H9 (cell line): Measurements from ENCODE around the gene MYO1D. TPM values are rescaled to one million over a fixed set of nuclear protein-coding genes. Genes with fewer than 3 reads are reported as not detected.

Experiments
- DNase-seq: peaks from one replicate; pipeline ENCODE4 v3.0.0-alpha.2; 2017
- H2AFZ ChIP-seq: one replicate; pipeline ENCODE4 v1.6.1; 2013; ENCODE audit warnings: mild to moderate bottlenecking, low read length, control low read depth, moderate library complexity
- H2AK5ac ChIP-seq: 2 replicates; pipeline ENCODE4 v1.6.1; 2013; ENCODE audit warnings: low read length, control low read depth, mixed read lengths; ENCODE audit not compliant: insufficient read length
- H2BK120ac ChIP-seq: one replicate; pipeline ENCODE4 v1.6.1; 2013; ENCODE audit warnings: low read depth, mild to moderate bottlenecking, low read length, control low read depth, inconsistent platforms; ENCODE audit not compliant: poor library complexity, severe bottlenecking
- H2BK12ac ChIP-seq: 2 replicates; pipeline ENCODE4 v1.6.1; 2013; ENCODE audit warnings: low read length, control low read depth, mixed read lengths, low read depth; ENCODE audit not compliant: insufficient read length
- H2BK15ac ChIP-seq: 2 replicates; pipeline ENCODE4 v1.6.1; 2013; ENCODE audit warnings: low read depth, low read length, control low read depth
- H2BK20ac ChIP-seq: one replicate; pipeline ENCODE4 v1.6.1; 2013; ENCODE audit warnings: low read depth, mild to moderate bottlenecking, low read length, control low read depth, inconsistent platforms; ENCODE audit not compliant: poor library complexity, severe bottlenecking
- H2BK5ac ChIP-seq: 2 replicates; pipeline ENCODE4 v1.6.1; 2013; ENCODE audit warnings: low read length, control low read depth, mixed read lengths; ENCODE audit not compliant: insufficient read length
- H3K14ac ChIP-seq: 2 replicates; pipeline ENCODE4 v1.6.1; 2013; ENCODE audit warnings: low read length, control low read depth; ENCODE audit not compliant: insufficient read depth
- H3K18ac ChIP-seq: 2 replicates; pipeline ENCODE4 v1.6.1; 2013; ENCODE audit warnings: low read depth, mild to moderate bottlenecking, mixed read lengths, low read length, control low read depth; ENCODE audit not compliant: insufficient read length
- H3K23ac ChIP-seq: 2 replicates; pipeline ENCODE4 v1.6.1; 2013; ENCODE audit warnings: low read length, control low read depth, mixed read lengths, low read depth; ENCODE audit not compliant: insufficient read length
- H3K23me2 ChIP-seq: 2 replicates; pipeline ENCODE4 v1.6.1; 2013; ENCODE audit warnings: low read depth, mild to moderate bottlenecking, mixed read lengths, low read length, control low read depth; ENCODE audit not compliant: insufficient read length, poor library complexity, severe bottlenecking
- H3K27ac ChIP-seq: 2 replicates; pipeline ENCODE4 v1.5.1; 2013; ENCODE audit warnings: low read length, control low read depth, mixed read lengths, low read depth; ENCODE audit not compliant: insufficient read length
- H3K27me3 ChIP-seq: 2 replicates; pipeline ENCODE4 v1.6.1; 2013; ENCODE audit warnings: low read length, control low read depth, inconsistent platforms; ENCODE audit not compliant: insufficient read depth
- H3K4ac ChIP-seq: 2 replicates; pipeline ENCODE4 v1.6.1; 2013; ENCODE audit warnings: low read depth, mild to moderate bottlenecking, control low read depth, inconsistent platforms, low read length, moderate library complexity
- H3K4me1 ChIP-seq: 2 replicates; pipeline ENCODE4 v1.6.1; 2013; ENCODE audit warnings: low read length, control low read depth, inconsistent platforms; ENCODE audit not compliant: insufficient read depth
- H3K4me2 ChIP-seq: 2 replicates; pipeline ENCODE4 v1.6.1; 2013; ENCODE audit warnings: low read length, control low read depth, mixed read lengths; ENCODE audit not compliant: insufficient read length, insufficient read depth
- H3K56ac ChIP-seq: 2 replicates; pipeline ENCODE4 v1.6.1; 2013; ENCODE audit warnings: low read depth, mild to moderate bottlenecking, mixed read lengths, low read length, control low read depth; ENCODE audit not compliant: insufficient read length
- H3K79me1 ChIP-seq: 2 replicates; pipeline ENCODE4 v1.6.1; 2013; ENCODE audit warnings: low read depth, mild to moderate bottlenecking, moderate library complexity, low read length, control low read depth, inconsistent platforms; ENCODE audit not compliant: insufficient read depth, poor library complexity, severe bottlenecking
- H3K79me2 ChIP-seq: 2 replicates; pipeline ENCODE4 v1.6.1; 2013; ENCODE audit warnings: low read length, control low read depth, inconsistent platforms; ENCODE audit not compliant: insufficient read depth
- H3K9ac ChIP-seq: 2 replicates; pipeline ENCODE4 v1.6.1; 2013; ENCODE audit warnings: low read length, control low read depth, mixed read lengths; ENCODE audit not compliant: insufficient read length; ENCODE audit errors: extremely low read depth
- H3K9me3 ChIP-seq: one replicate; pipeline ENCODE4 v1.6.1; 2013; ENCODE audit warnings: low read depth, low read length, inconsistent platforms; ENCODE audit not compliant: control insufficient read depth
- H3T11ph ChIP-seq: one replicate; pipeline ENCODE4 v1.6.1; 2013; ENCODE audit warnings: mild to moderate bottlenecking, low read length, control low read depth, inconsistent platforms
- H4K20me1 ChIP-seq: one replicate; pipeline ENCODE4 v1.6.1; 2013; ENCODE audit not compliant: control insufficient read depth, insufficient read length, insufficient read depth
- H4K5ac ChIP-seq: 2 replicates; pipeline ENCODE4 v1.6.1; 2013; ENCODE audit warnings: low read depth, mild to moderate bottlenecking, mixed read lengths, low read length, control low read depth; ENCODE audit not compliant: insufficient read length
- H4K8ac ChIP-seq: replicated peaks from 2 replicates; pipeline ENCODE4 v1.6.1; 2013; ENCODE audit warnings: low read length, control low read depth, mixed read lengths, low read depth; ENCODE audit not compliant: insufficient read length
- H4K91ac ChIP-seq: 2 replicates; pipeline ENCODE4 v1.6.1; 2013; ENCODE audit warnings: low read depth, mild to moderate bottlenecking, moderate library complexity, mixed read lengths, low read length, control low read depth; ENCODE audit not compliant: insufficient read length
- H3K27ac Mint-ChIP-seq, 3 experiments: 2 replicates in 2 of 3; 3 replicates in 1 of 3; pipeline ENCODE4 v1.8.0; 2020 to 2021; ENCODE audit warnings: mixed read lengths in 3 of 3, mild to moderate bottlenecking in 1 of 3, moderate library complexity in 1 of 3
- H3K27me3 Mint-ChIP-seq: 2 replicates; pipeline ENCODE4 v1.8.0; 2021; ENCODE audit warnings: low read depth, mild to moderate bottlenecking, moderate library complexity, mixed read lengths
- H3K36me3 Mint-ChIP-seq, 3 experiments: 2 replicates in 2 of 3; 3 replicates in 1 of 3; pipeline ENCODE4 v1.8.0; 2020 to 2021; ENCODE audit warnings: low read depth in 3 of 3, mixed read lengths in 3 of 3; ENCODE audit not compliant: insufficient read depth in 1 of 3
- H3K4me1 Mint-ChIP-seq, 2 experiments: 2 replicates each; pipeline ENCODE4 v1.8.0; 2020; ENCODE audit warnings: mixed read lengths in 2 of 2
- H3K4me3 Mint-ChIP-seq, 2 experiments: 2 replicates in 1 of 2; 3 replicates in 1 of 2; pipeline ENCODE4 v1.8.0; 2020 to 2021; ENCODE audit warnings: mild to moderate bottlenecking in 2 of 2, mixed read lengths in 2 of 2, moderate library complexity in 1 of 2
- H3K9me3 Mint-ChIP-seq, 2 experiments: 2 replicates in 1 of 2; 3 replicates in 1 of 2; pipeline ENCODE4 v1.8.0; 2020; ENCODE audit warnings: mild to moderate bottlenecking in 2 of 2, mixed read lengths in 2 of 2, moderate library complexity in 1 of 2
- WGBS: extraction: QIAGEN DNeasy Blood & Tissue Kit; methylation state at CpG from one replicate; pipeline ENCODE4 v1.1.7; 2013; ENCODE audit warnings: missing lambda C conversion rate, low lambda C conversion rate, mixed read lengths; ENCODE audit not compliant: insufficient read length; ENCODE audit errors: extremely low coverage; 5-methylcytosine and 5-hydroxymethylcytosine counted together
- total RNA-seq: library from RNA; stranded (reverse); gene quantifications from 2 replicates; pipeline ENCODE4 v1.2.1, GENCODE V29; 2021
- TF ChIP-seq, protein P1 (sequence below): fragments of 200-600 bp; sonication (generic); conservative IDR thresholded peaks from 3 replicates; pipeline ENCODE4 v1.8.0; 2021; ENCODE audit warnings: antibody characterized with exemption, mild to moderate bottlenecking

MYO1D gene
- total RNA-seq, 1 experiment from 2014 or later, result 19.0 TPM

DNA sequence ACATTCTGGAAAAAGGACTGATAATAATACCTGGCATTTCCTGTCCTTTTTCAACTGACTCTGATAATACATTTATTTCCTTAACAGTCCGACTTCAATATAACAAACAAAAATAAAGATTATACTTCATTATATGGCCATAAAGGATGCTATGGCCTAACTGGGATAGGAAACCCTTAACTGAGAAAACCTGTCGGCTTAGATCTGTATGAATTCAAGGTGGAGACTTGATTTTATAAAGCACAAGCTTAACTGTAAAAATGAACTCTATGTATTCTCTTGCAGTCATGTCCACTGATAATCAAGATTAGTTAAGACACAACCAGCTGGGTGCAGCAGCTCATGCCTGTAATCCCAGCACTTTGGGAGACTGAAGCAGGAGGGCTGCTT, 102.2 kb downstream of the MYO1D start:
- Mint-ChIP-seq H3K9me3 (no peaks in the 10 kb centered on the region), H3K36me3 (peaks cover 4 to 6% (median 4%) of the 10 kb centered on the region in 3 experiments; a peak in 4 of 7 replicates), H3K4me1 (peaks cover 14% of the 10 kb centered on the region in 2 experiments), H3K27ac (no peak overlapping the region), H3K27me3 (no peaks in the 10 kb centered on the region), H3K4me3 (no peak overlapping the region)
- no CpG with 5 or more reads among the region's 2 CpGs for WGBS
- Histone ChIP-seq H2BK120ac (no peak overlapping the region), H3K4me2 (no peak overlapping the region), H2AFZ (no peak overlapping the region), H4K20me1 (no peaks in the 10 kb centered on the region), H4K5ac (no peak overlapping the region), H3K14ac (no peak overlapping the region), H3K9ac (no peak overlapping the region), H3K18ac (no peak overlapping the region), H2BK15ac (no peak overlapping the region), H3K27ac (no peak overlapping the region), H2AK5ac (no peak overlapping the region), H4K8ac (no peak overlapping the region), H3K27me3 (no peaks in the 10 kb centered on the region), H3K4ac (no peak overlapping the region), H3K23me2 (no peaks in the 10 kb centered on the region), H3K9me3 (no peaks in the 10 kb centered on the region), H3K79me2 (no peaks in the 10 kb centered on the region), H3K4me1 (peaks cover 2% of the 10 kb centered on the region; the same call in 1 of the 2 replicates), H3K23ac (no peak overlapping the region), H2BK12ac (no peak overlapping the region), H3T11ph (no peak overlapping the region), H2BK20ac (no peak overlapping the region), H3K56ac (no peak overlapping the region), H2BK5ac (no peak overlapping the region), H3K79me1 (no peaks in the 10 kb centered on the region), H4K91ac (no peak overlapping the region)
- TF ChIP-seq, protein P1, sequence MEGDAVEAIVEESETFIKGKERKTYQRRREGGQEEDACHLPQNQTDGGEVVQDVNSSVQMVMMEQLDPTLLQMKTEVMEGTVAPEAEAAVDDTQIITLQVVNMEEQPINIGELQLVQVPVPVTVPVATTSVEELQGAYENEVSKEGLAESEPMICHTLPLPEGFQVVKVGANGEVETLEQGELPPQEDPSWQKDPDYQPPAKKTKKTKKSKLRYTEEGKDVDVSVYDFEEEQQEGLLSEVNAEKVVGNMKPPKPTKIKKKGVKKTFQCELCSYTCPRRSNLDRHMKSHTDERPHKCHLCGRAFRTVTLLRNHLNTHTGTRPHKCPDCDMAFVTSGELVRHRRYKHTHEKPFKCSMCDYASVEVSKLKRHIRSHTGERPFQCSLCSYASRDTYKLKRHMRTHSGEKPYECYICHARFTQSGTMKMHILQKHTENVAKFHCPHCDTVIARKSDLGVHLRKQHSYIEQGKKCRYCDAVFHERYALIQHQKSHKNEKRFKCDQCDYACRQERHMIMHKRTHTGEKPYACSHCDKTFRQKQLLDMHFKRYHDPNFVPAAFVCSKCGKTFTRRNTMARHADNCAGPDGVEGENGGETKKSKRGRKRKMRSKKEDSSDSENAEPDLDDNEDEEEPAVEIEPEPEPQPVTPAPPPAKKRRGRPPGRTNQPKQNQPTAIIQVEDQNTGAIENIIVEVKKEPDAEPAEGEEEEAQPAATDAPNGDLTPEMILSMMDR, result no peak
- no peak for DNase-seq
